Measurements from ENCODE around the gene MRGPRX2. TPM values are rescaled to one million over a fixed set of nuclear protein-coding genes. Genes with fewer than 3 reads are reported as not detected.

Gene MRGPRX2
- total and polyA plus RNA-seq, 9 of the 15 experiments (the other 6 are each of a cell fraction or from before 2014, with no cell fraction given) = not detected

DNA sequence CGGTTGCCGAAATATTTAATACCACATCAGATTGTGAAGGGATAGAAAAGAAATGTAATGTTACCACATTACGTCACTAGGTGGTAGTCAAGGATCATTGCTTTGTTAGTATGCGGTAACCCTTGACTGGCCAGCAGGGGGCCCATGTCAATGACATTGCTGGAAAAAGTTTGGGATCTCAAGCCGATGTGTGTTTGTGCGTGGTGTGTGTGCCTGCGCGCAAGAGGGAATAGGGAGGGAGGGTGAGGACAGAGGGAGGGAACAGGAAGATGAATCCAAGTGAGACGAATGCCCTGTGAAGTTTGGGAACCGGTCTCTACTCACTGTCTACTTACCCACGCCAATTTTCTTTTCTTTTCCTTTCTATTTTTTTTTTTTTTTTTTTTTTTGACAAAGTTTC, 10.7 kb upstream of the MRGPRX2 start (continued):
- TF ChIP-seq, protein P1, sequence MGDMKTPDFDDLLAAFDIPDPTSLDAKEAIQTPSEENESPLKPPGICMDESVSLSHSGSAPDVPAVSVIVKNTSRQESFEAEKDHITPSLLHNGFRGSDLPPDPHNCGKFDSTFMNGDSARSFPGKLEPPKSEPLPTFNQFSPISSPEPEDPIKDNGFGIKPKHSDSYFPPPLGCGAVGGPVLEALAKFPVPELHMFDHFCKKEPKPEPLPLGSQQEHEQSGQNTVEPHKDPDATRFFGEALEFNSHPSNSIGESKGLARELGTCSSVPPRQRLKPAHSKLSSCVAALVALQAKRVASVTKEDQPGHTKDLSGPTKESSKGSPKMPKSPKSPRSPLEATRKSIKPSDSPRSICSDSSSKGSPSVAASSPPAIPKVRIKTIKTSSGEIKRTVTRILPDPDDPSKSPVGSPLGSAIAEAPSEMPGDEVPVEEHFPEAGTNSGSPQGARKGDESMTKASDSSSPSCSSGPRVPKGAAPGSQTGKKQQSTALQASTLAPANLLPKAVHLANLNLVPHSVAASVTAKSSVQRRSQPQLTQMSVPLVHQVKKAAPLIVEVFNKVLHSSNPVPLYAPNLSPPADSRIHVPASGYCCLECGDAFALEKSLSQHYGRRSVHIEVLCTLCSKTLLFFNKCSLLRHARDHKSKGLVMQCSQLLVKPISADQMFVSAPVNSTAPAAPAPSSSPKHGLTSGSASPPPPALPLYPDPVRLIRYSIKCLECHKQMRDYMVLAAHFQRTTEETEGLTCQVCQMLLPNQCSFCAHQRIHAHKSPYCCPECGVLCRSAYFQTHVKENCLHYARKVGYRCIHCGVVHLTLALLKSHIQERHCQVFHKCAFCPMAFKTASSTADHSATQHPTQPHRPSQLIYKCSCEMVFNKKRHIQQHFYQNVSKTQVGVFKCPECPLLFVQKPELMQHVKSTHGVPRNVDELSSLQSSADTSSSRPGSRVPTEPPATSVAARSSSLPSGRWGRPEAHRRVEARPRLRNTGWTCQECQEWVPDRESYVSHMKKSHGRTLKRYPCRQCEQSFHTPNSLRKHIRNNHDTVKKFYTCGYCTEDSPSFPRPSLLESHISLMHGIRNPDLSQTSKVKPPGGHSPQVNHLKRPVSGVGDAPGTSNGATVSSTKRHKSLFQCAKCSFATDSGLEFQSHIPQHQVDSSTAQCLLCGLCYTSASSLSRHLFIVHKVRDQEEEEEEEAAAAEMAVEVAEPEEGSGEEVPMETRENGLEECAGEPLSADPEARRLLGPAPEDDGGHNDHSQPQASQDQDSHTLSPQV (IDR thresholded peaks at IDR 0.05) = peak; percentile 47; the same call in 1 of the 2 replicates
- TF ChIP-seq ARID2 (IDR thresholded peaks at IDR 0.05) (peak; percentile 84), NRF1 (conservative IDR thresholded peaks at IDR 0.05 in 1 of 2, IDR thresholded peaks at IDR 0.05 in 1 of 2) (peak; percentile 44 to 62; a peak in 3 of 4 replicates), RB1 (IDR thresholded peaks at IDR 0.05; ENCODE audit: low read depth) (peak; percentile 84), HDGF (IDR thresholded peaks at IDR 0.05) (no peak), PURB (CRISPR knock-in tag; IDR thresholded peaks at IDR 0.05; ENCODE audit: low read depth) (no peak), SRSF9 (IDR thresholded peaks at IDR 0.05; ENCODE audit: borderline replicate concordance, low read depth, low read length) (no peak), KLF16 (IDR thresholded peaks at IDR 0.05) (0 out of 2 replicates have a peak, but pooled peaks have one; percentile 46), PCBP1 (IDR thresholded peaks at IDR 0.05; ENCODE audit: low read depth, low read length, poor library complexity, severe bottlenecking) (no peak), MAFG (tag; conservative IDR thresholded peaks at IDR 0.05) (0 out of 2 replicates have a peak, but pooled peaks have one; percentile 36), LCOR (CRISPR knock-in tag; IDR thresholded peaks at IDR 0.05) (peak; percentile 50; the same call in 1 of the 2 replicates), U2AF1 (optimal IDR thresholded peaks at IDR 0.05; ENCODE audit: low read depth, low read length) (no peak), TBL1XR1 (IDR thresholded peaks at IDR 0.05; ENCODE audit: low read length in 2 of 2) (0 out of 4 replicates have a peak, but pooled peaks of 1 of the 2 experiments have one; percentile 19), FIP1L1 (IDR thresholded peaks at IDR 0.05; ENCODE audit: low read depth, low read length, poor library complexity, severe bottlenecking) (no peak)
- TF ChIP-seq, protein P2, sequence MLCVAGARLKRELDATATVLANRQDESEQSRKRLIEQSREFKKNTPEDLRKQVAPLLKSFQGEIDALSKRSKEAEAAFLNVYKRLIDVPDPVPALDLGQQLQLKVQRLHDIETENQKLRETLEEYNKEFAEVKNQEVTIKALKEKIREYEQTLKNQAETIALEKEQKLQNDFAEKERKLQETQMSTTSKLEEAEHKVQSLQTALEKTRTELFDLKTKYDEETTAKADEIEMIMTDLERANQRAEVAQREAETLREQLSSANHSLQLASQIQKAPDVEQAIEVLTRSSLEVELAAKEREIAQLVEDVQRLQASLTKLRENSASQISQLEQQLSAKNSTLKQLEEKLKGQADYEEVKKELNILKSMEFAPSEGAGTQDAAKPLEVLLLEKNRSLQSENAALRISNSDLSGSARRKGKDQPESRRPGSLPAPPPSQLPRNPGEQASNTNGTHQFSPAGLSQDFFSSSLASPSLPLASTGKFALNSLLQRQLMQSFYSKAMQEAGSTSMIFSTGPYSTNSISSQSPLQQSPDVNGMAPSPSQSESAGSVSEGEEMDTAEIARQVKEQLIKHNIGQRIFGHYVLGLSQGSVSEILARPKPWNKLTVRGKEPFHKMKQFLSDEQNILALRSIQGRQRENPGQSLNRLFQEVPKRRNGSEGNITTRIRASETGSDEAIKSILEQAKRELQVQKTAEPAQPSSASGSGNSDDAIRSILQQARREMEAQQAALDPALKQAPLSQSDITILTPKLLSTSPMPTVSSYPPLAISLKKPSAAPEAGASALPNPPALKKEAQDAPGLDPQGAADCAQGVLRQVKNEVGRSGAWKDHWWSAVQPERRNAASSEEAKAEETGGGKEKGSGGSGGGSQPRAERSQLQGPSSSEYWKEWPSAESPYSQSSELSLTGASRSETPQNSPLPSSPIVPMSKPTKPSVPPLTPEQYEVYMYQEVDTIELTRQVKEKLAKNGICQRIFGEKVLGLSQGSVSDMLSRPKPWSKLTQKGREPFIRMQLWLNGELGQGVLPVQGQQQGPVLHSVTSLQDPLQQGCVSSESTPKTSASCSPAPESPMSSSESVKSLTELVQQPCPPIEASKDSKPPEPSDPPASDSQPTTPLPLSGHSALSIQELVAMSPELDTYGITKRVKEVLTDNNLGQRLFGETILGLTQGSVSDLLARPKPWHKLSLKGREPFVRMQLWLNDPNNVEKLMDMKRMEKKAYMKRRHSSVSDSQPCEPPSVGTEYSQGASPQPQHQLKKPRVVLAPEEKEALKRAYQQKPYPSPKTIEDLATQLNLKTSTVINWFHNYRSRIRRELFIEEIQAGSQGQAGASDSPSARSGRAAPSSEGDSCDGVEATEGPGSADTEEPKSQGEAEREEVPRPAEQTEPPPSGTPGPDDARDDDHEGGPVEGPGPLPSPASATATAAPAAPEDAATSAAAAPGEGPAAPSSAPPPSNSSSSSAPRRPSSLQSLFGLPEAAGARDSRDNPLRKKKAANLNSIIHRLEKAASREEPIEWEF (CRISPR knock-in tag; IDR thresholded peaks at IDR 0.05) = no peak
- TF ChIP-seq, protein P3, sequence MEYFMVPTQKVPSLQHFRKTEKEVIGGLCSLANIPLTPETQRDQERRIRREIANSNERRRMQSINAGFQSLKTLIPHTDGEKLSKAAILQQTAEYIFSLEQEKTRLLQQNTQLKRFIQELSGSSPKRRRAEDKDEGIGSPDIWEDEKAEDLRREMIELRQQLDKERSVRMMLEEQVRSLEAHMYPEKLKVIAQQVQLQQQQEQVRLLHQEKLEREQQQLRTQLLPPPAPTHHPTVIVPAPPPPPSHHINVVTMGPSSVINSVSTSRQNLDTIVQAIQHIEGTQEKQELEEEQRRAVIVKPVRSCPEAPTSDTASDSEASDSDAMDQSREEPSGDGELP (CRISPR knock-in tag; IDR thresholded peaks at IDR 0.05; ENCODE audit: borderline replicate concordance) = 0 out of 2 replicates have a peak, but pooled peaks have one; percentile 14
